Measurements from ENCODE around the gene TMC6.

DNA sequence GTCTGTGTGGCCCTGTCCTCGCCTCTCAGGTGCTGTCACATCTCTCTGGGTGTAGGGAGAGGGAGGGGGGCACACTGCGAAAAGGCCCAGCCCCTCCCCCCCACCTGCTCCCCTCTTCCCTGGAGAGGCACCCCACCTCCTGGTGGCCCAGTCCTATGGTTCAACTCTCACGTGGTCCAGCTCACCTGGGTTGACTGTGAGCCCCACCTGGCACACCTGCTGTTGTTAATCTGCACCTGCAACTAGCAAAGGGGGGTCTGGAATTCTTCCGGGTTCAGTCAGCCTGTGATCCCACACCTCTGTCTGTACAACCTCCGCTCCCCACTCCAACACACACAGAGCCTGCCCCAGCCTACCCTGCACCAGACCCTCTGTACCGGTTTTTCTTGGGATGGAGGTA is 37.9 kb upstream of the TMC6 start:
- TF ChIP-seq, protein P1, sequence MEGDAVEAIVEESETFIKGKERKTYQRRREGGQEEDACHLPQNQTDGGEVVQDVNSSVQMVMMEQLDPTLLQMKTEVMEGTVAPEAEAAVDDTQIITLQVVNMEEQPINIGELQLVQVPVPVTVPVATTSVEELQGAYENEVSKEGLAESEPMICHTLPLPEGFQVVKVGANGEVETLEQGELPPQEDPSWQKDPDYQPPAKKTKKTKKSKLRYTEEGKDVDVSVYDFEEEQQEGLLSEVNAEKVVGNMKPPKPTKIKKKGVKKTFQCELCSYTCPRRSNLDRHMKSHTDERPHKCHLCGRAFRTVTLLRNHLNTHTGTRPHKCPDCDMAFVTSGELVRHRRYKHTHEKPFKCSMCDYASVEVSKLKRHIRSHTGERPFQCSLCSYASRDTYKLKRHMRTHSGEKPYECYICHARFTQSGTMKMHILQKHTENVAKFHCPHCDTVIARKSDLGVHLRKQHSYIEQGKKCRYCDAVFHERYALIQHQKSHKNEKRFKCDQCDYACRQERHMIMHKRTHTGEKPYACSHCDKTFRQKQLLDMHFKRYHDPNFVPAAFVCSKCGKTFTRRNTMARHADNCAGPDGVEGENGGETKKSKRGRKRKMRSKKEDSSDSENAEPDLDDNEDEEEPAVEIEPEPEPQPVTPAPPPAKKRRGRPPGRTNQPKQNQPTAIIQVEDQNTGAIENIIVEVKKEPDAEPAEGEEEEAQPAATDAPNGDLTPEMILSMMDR (conservative IDR thresholded peaks at IDR 0.05; ENCODE audit: low read depth, low read length): no peak
- no peak for TF ChIP-seq EZH2 (IDR thresholded peaks at IDR 0.05; ENCODE audit: borderline replicate concordance, low read depth, low read length, poor library complexity, severe bottlenecking)
